Endothelial cell of umbilical vein (primary cell): ENCODE measurements around the gene MME. TPM values are rescaled to one million over a fixed set of nuclear protein-coding genes. Genes with fewer than 3 reads are reported as not detected.

Experiments
- BruUV-seq: library from RNA; stranded (reverse); fragments of 400-500 nt; replicated peaks from 2 replicates; lab custom pipeline; 2021; lab: Mats Ljungman, UMichigan
- CTCF ChIA-PET: fragments of 300-600, 350-600 bp; sonication (Branson Sonifier 250); formaldehyde crosslinking; loops from one replicate; lab custom pipeline; 2021; ENCODE audit warnings: antibody characterized with exemption, inconsistent platforms; lab: Charles Lee
- POLR2A ChIA-PET: fragments of 300-600, 350-600 bp; sonication (Branson Sonifier 250); formaldehyde crosslinking; loops from one replicate; lab custom pipeline; 2021; ENCODE audit warnings: antibody characterized with exemption, inconsistent platforms; lab: Charles Lee
- DNase-seq: peaks from one replicate; pipeline ENCODE4 v3.0.0-alpha.2; 2011; ENCODE audit warnings: low read depth, low spot score
- FAIRE-seq: peaks from 2 replicates; lab custom pipeline; 2011; peaks lifted over from hg19 to GRCh38; lab: Jason Lieb, UNC
- H2AFZ ChIP-seq: 2 replicates; pipeline ENCODE4 v1.6.0; 2012; ENCODE audit warnings: low read depth, low read length, control low read depth, inconsistent platforms
- H3K27ac ChIP-seq: 2 replicates; pipeline ENCODE4 v1.5.1; 2011; ENCODE audit warnings: low read depth, mild to moderate bottlenecking, control low read depth, low read length, moderate library complexity; ENCODE audit not compliant: insufficient read depth
- H3K27me3 ChIP-seq, 2 experiments: 2 replicates each; pipeline versions ENCODE4 v1.6.0 to v1.6.1; 2011; ENCODE audit warnings: low read length in 2 of 2, mixed read lengths in 1 of 2; ENCODE audit not compliant: control insufficient read depth in 2 of 2, insufficient read depth in 2 of 2
- H3K36me3 ChIP-seq, 2 experiments: 2 replicates in 1 of 2; 3 replicates in 1 of 2; pipeline ENCODE4 v1.5.1; 2011; ENCODE audit warnings: low read length in 2 of 2, mild to moderate bottlenecking in 1 of 2, moderate library complexity in 1 of 2; ENCODE audit not compliant: control insufficient read depth in 2 of 2, insufficient read depth in 2 of 2; ENCODE audit errors: extremely low read depth in 1 of 2
- H3K4me1 ChIP-seq: 3 replicates; pipeline ENCODE4 v1.5.1; 2011; ENCODE audit warnings: mild to moderate bottlenecking, low read length; ENCODE audit not compliant: control insufficient read depth, insufficient read depth; ENCODE audit errors: extremely low read depth
- H3K4me2 ChIP-seq: 2 replicates; pipeline ENCODE4 v1.6.1; 2011; ENCODE audit warnings: low read length, control low read depth, mixed read lengths; ENCODE audit not compliant: insufficient read depth
- H3K4me3 ChIP-seq, 3 experiments: fragments of 200-600 bp in 1 of 3; sonication (generic), shearing (Covaris generic) in 1 of 3; replicated peaks in 1 of 3; 2 replicates each; pipeline ENCODE4 v1.5.1; 2011 to 2016; ENCODE audit warnings: control low read depth in 3 of 3, low read length in 3 of 3, mild to moderate bottlenecking in 2 of 3, inconsistent platforms in 1 of 3, low read depth in 1 of 3, moderate library complexity in 1 of 3; ENCODE audit not compliant: insufficient read depth in 1 of 3
- H3K79me2 ChIP-seq: 2 replicates; pipeline ENCODE4 v1.6.0; 2012; ENCODE audit warnings: low read length, inconsistent platforms; ENCODE audit not compliant: control insufficient read depth, insufficient read depth
- H3K9ac ChIP-seq: replicated peaks from 2 replicates; pipeline ENCODE3; 2011; ENCODE audit warnings: low read length, control low read depth; ENCODE audit not compliant: insufficient read depth; ENCODE audit errors: extremely low read depth
- H3K9me1 ChIP-seq: replicated peaks from 3 replicates; pipeline ENCODE4 v1.6.0; 2011; ENCODE audit warnings: mild to moderate bottlenecking, low read length; ENCODE audit not compliant: control insufficient read depth, insufficient read depth; ENCODE audit errors: extremely low read depth
- H3K9me3 ChIP-seq: replicated peaks from 2 replicates; pipeline ENCODE4 v1.5.1; 2012; ENCODE audit warnings: low read length, inconsistent platforms; ENCODE audit not compliant: control insufficient read depth, insufficient read depth
- H4K20me1 ChIP-seq: replicated peaks from 2 replicates; pipeline ENCODE3; 2011; ENCODE audit warnings: mild to moderate bottlenecking, low read length; ENCODE audit not compliant: control insufficient read depth, insufficient read depth; ENCODE audit errors: extremely low read depth
- EZH2 ChIP-seq: IDR thresholded peaks from 2 replicates; pipeline ENCODE4 v1.6.1; 2012; ENCODE audit warnings: borderline replicate concordance, low read depth, mild to moderate bottlenecking, moderate library complexity, low read length, inconsistent platforms; ENCODE audit not compliant: severe bottlenecking
- FOS ChIP-seq: IDR thresholded peaks from 2 replicates; pipeline ENCODE4 v1.6.1; 2011; ENCODE audit warnings: mild to moderate bottlenecking, low read length, moderate library complexity, borderline replicate concordance; ENCODE audit not compliant: insufficient read depth
- GATA2 ChIP-seq: IDR thresholded peaks from 2 replicates; pipeline ENCODE4 v1.7.0; 2011; ENCODE audit warnings: low read depth, mild to moderate bottlenecking, moderate library complexity, mixed read lengths, low read length; ENCODE audit not compliant: insufficient read length, insufficient read depth
- JUN ChIP-seq: IDR thresholded peaks from 2 replicates; pipeline ENCODE4 v1.6.1; 2011; ENCODE audit warnings: borderline replicate concordance, low read depth; ENCODE audit not compliant: insufficient read length, insufficient read depth
- MAX ChIP-seq: IDR thresholded peaks from 2 replicates; pipeline ENCODE4 v1.6.1; 2011; ENCODE audit not compliant: insufficient read depth, insufficient read length
- MYC ChIP-seq: IDR thresholded peaks from one replicate; pipeline ENCODE4 v1.6.1; 2011; ENCODE audit warnings: mild to moderate bottlenecking, low read depth, low read length
- POLR2A ChIP-seq: IDR thresholded peaks from 2 replicates; pipeline ENCODE4 v1.6.1; 2012; ENCODE audit warnings: low read depth, mild to moderate bottlenecking, control low read depth, low read length
- POLR2AphosphoS5 ChIP-seq: IDR thresholded peaks from 2 replicates; pipeline ENCODE4 v1.6.1; 2012; ENCODE audit warnings: low read depth, mild to moderate bottlenecking, control low read depth, low read length, moderate library complexity; ENCODE audit not compliant: insufficient read depth
- dilution Hi-C: fragments of 300-500 bp; cut with MboI; formaldehyde crosslinking; loops from one replicate; pipeline ENCODE4 v1.15.0; 2019; ENCODE audit warnings: low sequenced_read_pairs; ENCODE audit not compliant: extremely low pct_ligation_motif_present
- intact Hi-C: fragments of 100-400 bp; cut with micrococcal nuclease; formaldehyde crosslinking; loops from one replicate; pipeline ENCODE4 v1.10.0; 2022
- polyA plus RNA-seq, 4 experiments: library from polyadenylated mRNA; depleted of rRNA in 3 of 4; stranded (reverse) in 3 of 4; unstranded in 1 of 4; fragments of >200 nt; gene quantifications; 2 replicates each; pipeline versions ENCODE4 v1.2.1 to v1.2.3, GENCODE V29; 2011 to 2012; ENCODE audit warnings: missing spikeins in 1 of 4
- total RNA-seq: library from RNA; stranded (reverse); gene quantifications from 2 replicates; pipeline ENCODE4 v1.2.3, GENCODE V29; 2021
- TF ChIP-seq, protein P1 (sequence below), 2 donors: IDR thresholded peaks; 1 replicate in 1 of 2; 2 replicates in 1 of 2; pipeline ENCODE4 v1.5.1; 2011; ENCODE audit warnings: low read length in 2 of 2, mild to moderate bottlenecking in 2 of 2, moderate library complexity in 2 of 2, control low read depth in 1 of 2, inconsistent platforms in 1 of 2, low read depth in 1 of 2; ENCODE audit not compliant: insufficient read depth in 1 of 2; ENCODE audit errors: extremely low read depth in 1 of 2

Gene MME
- total and polyA plus RNA-seq, 2 donors (not counting 3 experiments of a cell fraction or from before 2014, with no cell fraction given) = 6.0 to 10.5 TPM

GRCh38 chr3:155219106-155219505 is 139.0 kb downstream of the MME start:
- no peak overlapping the region for H3K27ac ChIP-seq
- H3K4me1 ChIP-seq = no peaks in the 10 kb centered on the region
- no peaks in the 10 kb centered on the region for H3K79me2 ChIP-seq
- H3K27me3 ChIP-seq = no peaks in the 10 kb centered on the region
- no peaks in the 10 kb centered on the region for H3K36me3 ChIP-seq
- H2AFZ ChIP-seq = no peak overlapping the region
- intact Hi-C loops (no loop called here), dilution Hi-C loops (no loop called here)
- no peak for TF ChIP-seq GATA2
- TF ChIP-seq MAX = no peak
- TF ChIP-seq POLR2A = no peak
- TF ChIP-seq, protein P1, sequence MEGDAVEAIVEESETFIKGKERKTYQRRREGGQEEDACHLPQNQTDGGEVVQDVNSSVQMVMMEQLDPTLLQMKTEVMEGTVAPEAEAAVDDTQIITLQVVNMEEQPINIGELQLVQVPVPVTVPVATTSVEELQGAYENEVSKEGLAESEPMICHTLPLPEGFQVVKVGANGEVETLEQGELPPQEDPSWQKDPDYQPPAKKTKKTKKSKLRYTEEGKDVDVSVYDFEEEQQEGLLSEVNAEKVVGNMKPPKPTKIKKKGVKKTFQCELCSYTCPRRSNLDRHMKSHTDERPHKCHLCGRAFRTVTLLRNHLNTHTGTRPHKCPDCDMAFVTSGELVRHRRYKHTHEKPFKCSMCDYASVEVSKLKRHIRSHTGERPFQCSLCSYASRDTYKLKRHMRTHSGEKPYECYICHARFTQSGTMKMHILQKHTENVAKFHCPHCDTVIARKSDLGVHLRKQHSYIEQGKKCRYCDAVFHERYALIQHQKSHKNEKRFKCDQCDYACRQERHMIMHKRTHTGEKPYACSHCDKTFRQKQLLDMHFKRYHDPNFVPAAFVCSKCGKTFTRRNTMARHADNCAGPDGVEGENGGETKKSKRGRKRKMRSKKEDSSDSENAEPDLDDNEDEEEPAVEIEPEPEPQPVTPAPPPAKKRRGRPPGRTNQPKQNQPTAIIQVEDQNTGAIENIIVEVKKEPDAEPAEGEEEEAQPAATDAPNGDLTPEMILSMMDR (IDR thresholded peaks at IDR 0.05; ENCODE audit: extremely low read depth in 1 of 2, insufficient read depth in 1 of 2, low read depth in 1 of 2, low read length in 2 of 2) = no peak
- no peak for TF ChIP-seq MYC
- no peak for TF ChIP-seq JUN
- TF ChIP-seq EZH2 = no peak
- no peak for TF ChIP-seq POLR2AphosphoS5
- TF ChIP-seq FOS = no peak
- POLR2A ChIA-PET = no interaction called here
- no peak overlapping the region for H3K9ac ChIP-seq
- H4K20me1 ChIP-seq = no peaks in the 10 kb centered on the region
- CTCF ChIA-PET = no interaction called here
- no peak overlapping the region for H3K4me2 ChIP-seq
- no peak for FAIRE-seq
- no peaks in the 10 kb centered on the region for H3K9me3 ChIP-seq
- DNase-seq = no peak
- H3K4me3 ChIP-seq = no peak overlapping the region
- BruUV-seq = no TSS peak
- H3K9me1 ChIP-seq = no peaks in the 10 kb centered on the region
